HL-60 (cell line): ENCODE results near the gene AKAP10.
"Not testable (repeated sequence)": the region's sequence is repeated elsewhere in the genome, so short reads cannot be mapped to it uniquely, and the experiment has no call there.

Source experiments
- DNase-seq, 2 experiments: peaks; one replicate each; pipeline ENCODE4 v3.0.0-alpha.2; 2010 to 2020; ENCODE audit warnings: low read depth in 1 of 2, low spot score in 1 of 2
- H3K27ac ChIP-seq: fragments of 250-450 bp; sonication (Bioruptor Pico); replicated peaks from 2 replicates; pipeline ENCODE4 v1.5.1; 2020; ENCODE audit warnings: mild to moderate bottlenecking, moderate library complexity
- H3K27me3 ChIP-seq: fragments of 250-450 bp; sonication (Bioruptor Pico); 2 replicates; pipeline ENCODE4 v1.5.1; 2021; ENCODE audit warnings: mild to moderate bottlenecking, moderate library complexity; ENCODE audit not compliant: insufficient read depth, poor library complexity, severe bottlenecking
- H3K4me3 ChIP-seq: replicated peaks from 2 replicates; pipeline ENCODE4 v1.5.1; 2011; ENCODE audit warnings: mild to moderate bottlenecking, control low read depth, low read length; ENCODE audit not compliant: insufficient read depth
- CTCF ChIP-seq: IDR thresholded peaks from one replicate; pipeline ENCODE4 v1.5.1; 2011; ENCODE audit warnings: low read length, control low read depth, inconsistent platforms; ENCODE audit not compliant: insufficient read depth
- GABPA ChIP-seq: IDR thresholded peaks from 2 replicates; pipeline ENCODE4 v1.6.1; 2012; ENCODE audit warnings: low read depth
- POLR2AphosphoS5 ChIP-seq: IDR thresholded peaks from 2 replicates; pipeline ENCODE4 v1.6.1; 2012; ENCODE audit warnings: low read depth
- REST ChIP-seq: IDR thresholded peaks from 2 replicates; pipeline ENCODE4 v1.6.1; 2012; ENCODE audit warnings: low read depth; ENCODE audit not compliant: insufficient replicate concordance
- SPI1 ChIP-seq: IDR thresholded peaks from 2 replicates; pipeline ENCODE4 v1.6.1; 2012; ENCODE audit warnings: low read depth, mild to moderate bottlenecking, borderline replicate concordance

Gene AKAP10

GRCh38 chr17:19896679-19897078 lies 80.9 kb downstream of the AKAP10 start:
- DNase-seq, result no peak
- Histone ChIP-seq H3K27ac (no peak overlapping the region), H3K4me3 (no peak overlapping the region), H3K27me3 (no peaks in the 10 kb centered on the region)
- TF ChIP-seq CTCF (no peak), SPI1 (no peak), POLR2AphosphoS5 (no peak), GABPA (no peak), REST (no peak)

- H3K27me3 ChIP-seq, H3K27ac ChIP-seq, DNase-seq, H3K4me3 ChIP-seq: not testable (repeated sequence)
These were observed 87.1 kb downstream of the AKAP10 start for GRCh38 chr17:19890554-19890953.

GRCh38 chr17:19890001-19890400 lies 87.6 kb downstream of the AKAP10 start:
- not testable (repeated sequence) for H3K27me3 ChIP-seq, DNase-seq, H3K27ac ChIP-seq

GRCh38 chr17:19886116-19886515 lies 91.5 kb downstream of the AKAP10 start:
- Histone ChIP-seq H3K4me3 (no peak overlapping the region), H3K27ac (no peak overlapping the region), H3K27me3 (no peaks in the 10 kb centered on the region)
- TF ChIP-seq SPI1 (no peak), POLR2AphosphoS5 (no peak), CTCF (no peak), GABPA (no peak), REST (no peak)
- DNase-seq, result no peak

More at GRCh38 chr17:19890001-19890400, 87.6 kb downstream of the AKAP10 start:
- H3K4me3 ChIP-seq, result not testable (repeated sequence)

- no peak overlapping the region for H3K27ac ChIP-seq
- no peaks in the 10 kb centered on the region for H3K27me3 ChIP-seq
- no peak overlapping the region for H3K4me3 ChIP-seq
- no peak for DNase-seq
- TF ChIP-seq REST, result no peak
- no peak for TF ChIP-seq POLR2AphosphoS5
- no peak for TF ChIP-seq GABPA
- TF ChIP-seq SPI1, result no peak
- TF ChIP-seq CTCF, result no peak
These were observed 94.0 kb downstream of the AKAP10 start for GRCh38 chr17:19883537-19884215.
